ENCODE measurements around the gene MZF1.

MZF1 gene

GRCh38 chr19:58520257-58520599, 52.9 kb downstream of the MZF1 start:
- H2AK5ac ChIP-seq (ENCODE audit: low read depth, low read length): peak overlapping the region; percentile 32
- DNase-seq (ENCODE audit: low spot score): no peak
- H3K4me3 ChIP-seq (ENCODE audit: low read length in 2 of 2): peak overlapping the region; percentile 53 to 89
- H2BK120ac ChIP-seq (ENCODE audit: low read depth, low read length): peak overlapping the region; percentile 44
- H4K8ac ChIP-seq (ENCODE audit: low read depth, low read length): no peak overlapping the region
- no peak overlapping the region for H2BK12ac ChIP-seq (ENCODE audit: low read length)
- no peak overlapping the region for H3K14ac ChIP-seq (ENCODE audit: low read length)
- peak overlapping the region; percentile 93 for H2BK5ac ChIP-seq (ENCODE audit: low read length)
- no peaks in the 10 kb centered on the region for H3K9me3 ChIP-seq (replicated peaks in 1 of 2; ENCODE audit: control insufficient read depth in 2 of 2, insufficient read depth in 1 of 2, low read depth in 1 of 2, low read length in 2 of 2)
- peaks cover 0 to 4% (median 0%) of the 10 kb centered on the region in 3 experiments for H3K27me3 ChIP-seq (ENCODE audit: control insufficient read depth in 3 of 3, insufficient read depth in 3 of 3, low read depth in 1 of 3, low read length in 3 of 3)
- H3K23ac ChIP-seq (ENCODE audit: low read depth, low read length, poor library complexity): peak overlapping the region; percentile 98
- H3K4me1 ChIP-seq (ENCODE audit: control insufficient read depth in 2 of 2, insufficient read depth in 1 of 2, low read depth in 1 of 2, low read length in 2 of 2): peaks cover 9 to 11% of the 10 kb centered on the region in 2 donors
- peak overlapping the region; percentile 90 for H2AFZ ChIP-seq (ENCODE audit: low read length)
- WGBS, 2 donors (ENCODE audit: extremely low coverage in 2 of 2, insufficient read length in 2 of 2, insufficient replicate concordance in 1 of 2): no CpG with 5 or more reads among the region's 7 CpGs
- H3K4ac ChIP-seq (ENCODE audit: low read length): no peak overlapping the region
- peak overlapping the region; percentile 99 for H3K18ac ChIP-seq (ENCODE audit: low read length)
- peaks cover 19 to 23% of the 10 kb centered on the region in 2 donors for H3K36me3 ChIP-seq (replicated peaks in 1 of 2; ENCODE audit: control insufficient read depth in 2 of 2, insufficient read depth in 2 of 2, low read length in 2 of 2)
- no peak overlapping the region for H4K91ac ChIP-seq (ENCODE audit: low read depth, low read length, poor library complexity)
- H3K79me1 ChIP-seq (ENCODE audit: low read depth, low read length): peaks cover 14% of the 10 kb centered on the region
- peak overlapping the region; percentile 94 for H3K27ac ChIP-seq (replicated peaks; ENCODE audit: low read length)
- no peak overlapping the region for H2BK15ac ChIP-seq (ENCODE audit: low read length)
- peak overlapping the region; percentile 99 for H3K9ac ChIP-seq (ENCODE audit: low read depth, low read length, poor library complexity)
- H3K4me2 ChIP-seq (ENCODE audit: insufficient read depth, low read length, poor library complexity, severe bottlenecking): peak overlapping the region; percentile 85

GRCh38 chr19:58519355-58520256, 53.5 kb downstream of the MZF1 start, which contains the start of gene ZBTB45:
Gene ZBTB45 (minus strand): TSS chr19:58519810. CDS start chr19:58517673, 2,137 bp downstream.
- Histone ChIP-seq H3K23ac (ENCODE audit: low read depth, low read length, poor library complexity) (peak within 1 kb of the TSS; percentile 98), H3K27me3 (ENCODE audit: control insufficient read depth in 3 of 3, insufficient read depth in 3 of 3, low read depth in 1 of 3, low read length in 3 of 3) (no peaks in the 10 kb centered on the region), H3K14ac (ENCODE audit: low read length) (peak within 1 kb of the TSS; percentile 85), H3K79me1 (ENCODE audit: low read depth, low read length) (peaks cover 14% of the 10 kb centered on the region), H2BK15ac (ENCODE audit: low read length) (peak within 1 kb of the TSS; percentile 75), H3K4me1 (ENCODE audit: control insufficient read depth in 2 of 2, insufficient read depth in 1 of 2, low read depth in 1 of 2, low read length in 2 of 2) (peaks cover 9 to 12% of the 10 kb centered on the region in 2 donors), H3K36me3 (replicated peaks in 1 of 2; ENCODE audit: control insufficient read depth in 2 of 2, insufficient read depth in 2 of 2, low read length in 2 of 2) (peaks cover 19 to 27% of the 10 kb centered on the region in 2 donors), H2BK120ac (ENCODE audit: low read depth, low read length) (peak within 1 kb of the TSS; percentile 72), H2BK5ac (ENCODE audit: low read length) (peak within 1 kb of the TSS; percentile 93), H2AFZ (ENCODE audit: low read length) (peak within 1 kb of the TSS; percentile 90), H3K4me3 (ENCODE audit: low read length in 2 of 2) (peak within 1 kb of the TSS; percentile 53 to 89), H4K91ac (ENCODE audit: low read depth, low read length, poor library complexity) (peak within 1 kb of the TSS; percentile 85), H2AK5ac (ENCODE audit: low read depth, low read length) (peak within 1 kb of the TSS; percentile 99), H3K4me2 (ENCODE audit: insufficient read depth, low read length, poor library complexity, severe bottlenecking) (peak within 1 kb of the TSS; percentile 85), H3K4ac (ENCODE audit: low read length) (peak within 1 kb of the TSS; percentile 99), H3K27ac (replicated peaks; ENCODE audit: low read length) (peak within 1 kb of the TSS; percentile 94), H3K9me3 (replicated peaks in 1 of 2; ENCODE audit: control insufficient read depth in 2 of 2, insufficient read depth in 1 of 2, low read depth in 1 of 2, low read length in 2 of 2) (no peaks in the 10 kb centered on the region), H3K9ac (ENCODE audit: low read depth, low read length, poor library complexity) (peak within 1 kb of the TSS; percentile 99), H4K8ac (ENCODE audit: low read depth, low read length) (no peak within 1 kb of the TSS), H2BK12ac (ENCODE audit: low read length) (peak within 1 kb of the TSS; percentile 58), H3K18ac (ENCODE audit: low read length) (peak within 1 kb of the TSS; percentile 99)
- DNase-seq (ENCODE audit: low spot score): peak; percentile 90
- no CpG with 5 or more reads among the region's 87 CpGs for WGBS, 2 donors (ENCODE audit: extremely low coverage in 2 of 2, insufficient read length in 2 of 2, insufficient replicate concordance in 1 of 2)

GRCh38 chr19:58519087-58519354, 54.1 kb downstream of the MZF1 start:
- WGBS, 2 donors (ENCODE audit: extremely low coverage in 2 of 2, insufficient read length in 2 of 2, insufficient replicate concordance in 1 of 2): no CpG with 5 or more reads among the region's 14 CpGs
- Histone ChIP-seq H3K27ac (replicated peaks; ENCODE audit: low read length) (peak overlapping the region; percentile 94), H3K23ac (ENCODE audit: low read depth, low read length, poor library complexity) (peak overlapping the region; percentile 98), H3K4ac (ENCODE audit: low read length) (peak overlapping the region; percentile 99), H3K9me3 (replicated peaks in 1 of 2; ENCODE audit: control insufficient read depth in 2 of 2, insufficient read depth in 1 of 2, low read depth in 1 of 2, low read length in 2 of 2) (no peaks in the 10 kb centered on the region), H3K36me3 (replicated peaks in 1 of 2; ENCODE audit: control insufficient read depth in 2 of 2, insufficient read depth in 2 of 2, low read length in 2 of 2) (peaks cover 19 to 32% of the 10 kb centered on the region in 2 donors), H3K18ac (ENCODE audit: low read length) (peak overlapping the region; percentile 99), H2BK5ac (ENCODE audit: low read length) (peak overlapping the region; percentile 93), H2AK5ac (ENCODE audit: low read depth, low read length) (peak overlapping the region; percentile 99), H2BK120ac (ENCODE audit: low read depth, low read length) (peak overlapping the region; percentile 72), H3K4me2 (ENCODE audit: insufficient read depth, low read length, poor library complexity, severe bottlenecking) (peak overlapping the region; percentile 85), H3K27me3 (ENCODE audit: control insufficient read depth in 3 of 3, insufficient read depth in 3 of 3, low read depth in 1 of 3, low read length in 3 of 3) (no peaks in the 10 kb centered on the region), H3K9ac (ENCODE audit: low read depth, low read length, poor library complexity) (peak overlapping the region; percentile 99), H2BK15ac (ENCODE audit: low read length) (peak overlapping the region; percentile 75), H2BK12ac (ENCODE audit: low read length) (no peak overlapping the region), H3K14ac (ENCODE audit: low read length) (peak overlapping the region; percentile 47), H4K8ac (ENCODE audit: low read depth, low read length) (no peak overlapping the region), H4K91ac (ENCODE audit: low read depth, low read length, poor library complexity) (peak overlapping the region; percentile 85), H3K4me3 (ENCODE audit: low read length in 2 of 2) (peak overlapping the region; percentile 53 to 89), H2AFZ (ENCODE audit: low read length) (peak overlapping the region; percentile 90), H3K4me1 (ENCODE audit: control insufficient read depth in 2 of 2, insufficient read depth in 1 of 2, low read depth in 1 of 2, low read length in 2 of 2) (peaks cover 9 to 15% of the 10 kb centered on the region in 2 donors), H3K79me1 (ENCODE audit: low read depth, low read length) (peaks cover 14% of the 10 kb centered on the region)
- DNase-seq (ENCODE audit: low spot score): peak; percentile 71

Measured in neuronal stem cell (in vitro differentiated cells).